Naive thymus-derived CD4-positive, alpha-beta T cell (primary cell): ENCODE measurements around the gene TSPAN9. TPM values are rescaled to one million over a fixed set of nuclear protein-coding genes. Genes with fewer than 3 reads are reported as not detected.

Source experiments
- ATAC-seq: fragments of 150-1000 bp; cut with Tn5 transposase; 2 replicates; pipeline ENCODE4 v1.10.0; 2021; ENCODE audit warnings: mild to moderate bottlenecking, moderate library complexity
- CTCF ChIA-PET: fragments of 350-600 bp; sonication (Branson Sonifier 250); formaldehyde crosslinking; loops from one replicate; lab custom pipeline; 2021; ENCODE audit warnings: antibody characterized with exemption; lab: Charles Lee
- POLR2A ChIA-PET: fragments of 350-600 bp; sonication (Branson Sonifier 250); formaldehyde crosslinking; loops from one replicate; lab custom pipeline; 2021; ENCODE audit warnings: antibody characterized with exemption, inconsistent platforms; lab: Charles Lee
- DNase-seq, 9 donors: peaks; one replicate each; pipeline versions ENCODE4 v3.0.0 to v3.0.0-alpha.2; 2020 to 2022; ENCODE audit warnings: mixed read lengths in 1 of 9
- H3K27ac ChIP-seq: one replicate; pipeline ENCODE4 v1.7.0; 2013; ENCODE audit warnings: mild to moderate bottlenecking, low read depth, low read length, moderate library complexity
- H3K27me3 ChIP-seq, 2 donors: one replicate each; pipeline ENCODE4 v1.7.0; 2013; ENCODE audit warnings: low read length in 2 of 2, mild to moderate bottlenecking in 2 of 2, moderate library complexity in 2 of 2; ENCODE audit not compliant: control insufficient read depth in 2 of 2, insufficient read depth in 2 of 2
- H3K36me3 ChIP-seq, 3 experiments: 1 replicate in 2 of 3; 2 replicates in 1 of 3; pipeline ENCODE4 v1.7.0; 2013; ENCODE audit warnings: low read length in 3 of 3, mild to moderate bottlenecking in 3 of 3, moderate library complexity in 1 of 3; ENCODE audit not compliant: insufficient read depth in 3 of 3, control insufficient read depth in 2 of 3
- H3K4me1 ChIP-seq, 2 donors: one replicate each; pipeline ENCODE4 v1.7.0; 2013; ENCODE audit warnings: low read length in 2 of 2, mild to moderate bottlenecking in 2 of 2, moderate library complexity in 1 of 2; ENCODE audit not compliant: control insufficient read depth in 2 of 2, insufficient read depth in 2 of 2
- H3K4me3 ChIP-seq: 2 replicates; pipeline ENCODE4 v1.7.0; 2013; ENCODE audit warnings: mild to moderate bottlenecking, low read length
- H3K9me3 ChIP-seq, 3 experiments: 1 replicate in 2 of 3; 2 replicates in 1 of 3; pipeline ENCODE4 v1.7.0; 2013; ENCODE audit warnings: low read length in 3 of 3; ENCODE audit not compliant: control insufficient read depth in 2 of 3
- H3K27ac Mint-ChIP-seq, 9 donors: one replicate each; pipeline ENCODE4 v1.8.0; 2020 to 2022; ENCODE audit warnings: mixed read lengths in 9 of 9, mild to moderate bottlenecking in 8 of 9, moderate library complexity in 5 of 9, inconsistent platforms in 2 of 9
- H3K27me3 Mint-ChIP-seq, 5 donors: one replicate each; pipeline ENCODE4 v1.8.0; 2021 to 2022; ENCODE audit warnings: mixed read lengths in 5 of 5, mild to moderate bottlenecking in 1 of 5
- H3K36me3 Mint-ChIP-seq, 5 donors: one replicate each; pipeline ENCODE4 v1.8.0; 2020 to 2022; ENCODE audit warnings: mixed read lengths in 5 of 5, mild to moderate bottlenecking in 3 of 5, inconsistent platforms in 1 of 5
- H3K4me1 Mint-ChIP-seq, 7 donors: one replicate each; pipeline ENCODE4 v1.8.0; 2020 to 2022; ENCODE audit warnings: mixed read lengths in 7 of 7, mild to moderate bottlenecking in 3 of 7, inconsistent platforms in 1 of 7
- H3K4me3 Mint-ChIP-seq, 10 donors: one replicate each; pipeline ENCODE4 v1.8.0; 2020 to 2022; ENCODE audit warnings: mild to moderate bottlenecking in 10 of 10, mixed read lengths in 10 of 10, moderate library complexity in 6 of 10, inconsistent platforms in 2 of 10
- H3K9me3 Mint-ChIP-seq, 11 donors: one replicate each; pipeline ENCODE4 v1.8.0; 2020 to 2022; ENCODE audit warnings: mixed read lengths in 11 of 11, mild to moderate bottlenecking in 4 of 11, inconsistent platforms in 1 of 11, moderate library complexity in 1 of 11
- intact Hi-C, 2 donors: fragments of 100-400 bp; cut with micrococcal nuclease; formaldehyde crosslinking; loops; one replicate each; pipeline ENCODE4 v1.15.1; 2023
- polyA plus RNA-seq, 2 donors: library from polyadenylated mRNA; unstranded; fragments of 300-500 nt; fragmentation: Illumina TruSeq; gene quantifications; one replicate each; pipeline ENCODE4 v1.2.3, GENCODE V29; 2021
- total RNA-seq, 6 experiments: library from RNA in 5 of 6; stranded (reverse) in 5 of 6; gene quantifications; 1 replicate in 5 of 6; 2 replicates in 1 of 6; pipeline ENCODE4 v1.2.3 and lab custom pipeline; 2021 to 2026

TSPAN9 gene
- total and polyA plus RNA-seq, 7 experiments from 2014 or later: 0.20 to 1.8 (median 1.1) TPM; not detected in 1

DNA sequence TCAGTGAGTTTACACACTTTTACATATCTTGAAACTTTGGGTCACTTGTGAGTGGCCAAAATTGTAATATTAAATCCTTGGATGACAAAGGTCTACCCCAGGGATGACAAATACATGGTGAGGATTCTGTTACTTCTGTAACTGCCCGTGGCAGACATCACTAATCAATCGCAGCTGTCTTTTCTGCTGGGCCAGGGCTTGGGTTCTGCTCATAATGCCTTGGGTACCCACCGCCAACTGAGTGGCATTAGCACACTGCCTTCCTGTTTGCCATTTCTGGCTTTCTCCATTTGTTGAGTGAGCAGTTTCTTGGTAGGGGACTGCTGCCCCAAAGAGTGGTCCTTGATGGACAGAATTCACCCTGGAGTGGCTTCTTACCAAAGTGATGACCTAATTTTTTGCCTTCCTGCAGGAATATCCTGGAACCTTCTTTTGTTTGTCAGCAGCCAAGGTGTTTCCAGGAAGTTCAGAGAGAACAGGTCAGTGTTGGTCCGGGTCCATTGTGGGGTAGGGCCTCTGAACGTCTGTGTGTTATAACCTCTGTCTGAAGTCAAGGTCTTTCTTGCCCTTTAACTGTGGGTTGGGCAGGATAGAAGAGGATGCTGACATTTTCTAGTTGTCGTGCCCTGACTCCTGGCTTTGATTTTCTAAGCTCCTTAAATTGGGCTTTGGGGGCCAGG lies 6.2 kb downstream of the TSPAN9 start:
- Mint-ChIP-seq H3K36me3 (no peaks in the 10 kb centered on the region), H3K27ac (no peak overlapping the region), H3K4me1 (peaks cover 0 to 10% (median 1%) of the 10 kb centered on the region in 7 donors), H3K27me3 (peaks cover 0 to 12% (median 0%) of the 10 kb centered on the region in 5 donors), H3K9me3 (peaks cover 0 to 3% (median 0%) of the 10 kb centered on the region in 11 donors), H3K4me3 (no peak overlapping the region)
- DNase-seq: no peak
- ATAC-seq: no peak
- H3K36me3 ChIP-seq: no peaks in the 10 kb centered on the region
- ChIA-PET POLR2A (interaction anchor here (0.6 kb wide), 1 partner anchor 700 kb away, joined by 3 read pairs; no protein-coding TSS in a partner anchor), CTCF (no interaction called here)
- no peak overlapping the region for H3K27ac ChIP-seq
- no peak overlapping the region for H3K4me3 ChIP-seq
- intact Hi-C loops: no loop called here
- H3K27me3 ChIP-seq: no peaks in the 10 kb centered on the region
- H3K4me1 ChIP-seq: no peaks in the 10 kb centered on the region
- H3K9me3 ChIP-seq: no peaks in the 10 kb centered on the region

GRCh38 chr12:3083921-3084347 lies 6.8 kb downstream of the TSPAN9 start:
- Mint-ChIP-seq H3K9me3 (peaks cover 0 to 3% (median 0%) of the 10 kb centered on the region in 11 donors), H3K4me1 (peaks cover 0 to 9% (median 4%) of the 10 kb centered on the region in 7 donors), H3K27me3 (peaks cover 0 to 9% (median 0%) of the 10 kb centered on the region in 5 donors), H3K36me3 (no peaks in the 10 kb centered on the region), H3K27ac (no peak overlapping the region), H3K4me3 (no peak overlapping the region)
- H3K4me1 ChIP-seq: no peaks in the 10 kb centered on the region
- no peak overlapping the region for H3K27ac ChIP-seq
- ATAC-seq (no peak), DNase-seq (no peak)
- no peaks in the 10 kb centered on the region for H3K9me3 ChIP-seq
- intact Hi-C loops: no loop called here
- POLR2A ChIA-PET: interaction anchor here (0.6 kb wide), 1 partner anchor 700 kb away, joined by 3 read pairs; no protein-coding TSS in a partner anchor
- CTCF ChIA-PET: no interaction called here
- H3K4me3 ChIP-seq: no peak overlapping the region
- no peaks in the 10 kb centered on the region for H3K36me3 ChIP-seq
- H3K27me3 ChIP-seq: no peaks in the 10 kb centered on the region

DNA sequence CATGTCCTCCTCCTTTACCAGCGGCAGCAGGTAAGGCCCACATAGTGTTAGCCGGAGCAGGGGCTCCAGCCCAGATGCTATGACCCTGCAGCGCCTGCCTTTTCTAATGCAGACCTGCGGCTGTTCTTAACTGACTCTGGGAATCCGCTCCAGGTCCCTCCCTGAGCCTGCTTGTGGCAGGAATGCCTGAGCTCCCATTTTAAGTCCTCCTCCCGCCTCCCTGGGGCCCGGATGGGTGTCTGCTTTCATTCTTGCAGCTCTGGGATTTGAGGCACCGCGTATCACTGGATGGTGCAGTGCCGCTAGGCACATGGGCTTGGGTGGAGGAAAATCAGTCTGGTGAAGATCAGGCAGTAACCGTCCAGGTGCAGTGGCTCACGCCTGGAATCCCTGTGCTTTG lies 7.6 kb downstream of the TSPAN9 start:
- Mint-ChIP-seq H3K27me3 (peaks cover 0 to 7% (median 0%) of the 10 kb centered on the region in 5 donors), H3K4me3 (no peak overlapping the region), H3K9me3 (peaks cover 0 to 3% (median 0%) of the 10 kb centered on the region in 11 donors), H3K4me1 (peaks cover 0 to 9% (median 4%) of the 10 kb centered on the region in 7 donors), H3K27ac (no peak overlapping the region), H3K36me3 (no peaks in the 10 kb centered on the region)
- no peak for DNase-seq
- ChIA-PET POLR2A (no interaction called here), CTCF (interaction anchor here (0.6 kb wide), 1 partner anchor 716 kb away, joined by 5 read pairs; no protein-coding TSS in a partner anchor)
- H3K27ac ChIP-seq: no peak overlapping the region
- intact Hi-C loops: no loop called here
- no peaks in the 10 kb centered on the region for H3K9me3 ChIP-seq
- H3K27me3 ChIP-seq: no peaks in the 10 kb centered on the region
- H3K4me1 ChIP-seq: no peaks in the 10 kb centered on the region
- H3K4me3 ChIP-seq: no peak overlapping the region
- ATAC-seq: no peak
- H3K36me3 ChIP-seq: no peaks in the 10 kb centered on the region

- no peaks in the 10 kb centered on the region for H3K27me3 ChIP-seq
- H3K27ac ChIP-seq: no peak overlapping the region
- ATAC-seq (no peak), DNase-seq (peak in 1 of 9 donors; percentile 7)
- ChIA-PET POLR2A (no interaction called here), CTCF (interaction anchor here (0.6 kb wide), 1 partner anchor 715 kb away, joined by 5 read pairs; no protein-coding TSS in a partner anchor)
- intact Hi-C loops: no loop called here
- H3K4me3 ChIP-seq: no peak overlapping the region
- H3K27me3 Mint-ChIP-seq: peaks cover 0 to 5% (median 0%) of the 10 kb centered on the region in 5 donors
- H3K4me1 Mint-ChIP-seq: peaks cover 0 to 9% (median 4%) of the 10 kb centered on the region in 7 donors
- no peaks in the 10 kb centered on the region for H3K36me3 ChIP-seq
- H3K4me3 Mint-ChIP-seq: no peak overlapping the region
- peak overlapping the region in 1 of 9 donors; percentile 8 for H3K27ac Mint-ChIP-seq
- no peaks in the 10 kb centered on the region for H3K4me1 ChIP-seq
- no peaks in the 10 kb centered on the region for H3K9me3 ChIP-seq
- H3K9me3 Mint-ChIP-seq: peaks cover 0 to 3% (median 0%) of the 10 kb centered on the region in 11 donors
- H3K36me3 Mint-ChIP-seq: no peaks in the 10 kb centered on the region
Observed at GRCh38 chr12:3085341-3086139, 8.4 kb downstream of the TSPAN9 start.

DNA sequence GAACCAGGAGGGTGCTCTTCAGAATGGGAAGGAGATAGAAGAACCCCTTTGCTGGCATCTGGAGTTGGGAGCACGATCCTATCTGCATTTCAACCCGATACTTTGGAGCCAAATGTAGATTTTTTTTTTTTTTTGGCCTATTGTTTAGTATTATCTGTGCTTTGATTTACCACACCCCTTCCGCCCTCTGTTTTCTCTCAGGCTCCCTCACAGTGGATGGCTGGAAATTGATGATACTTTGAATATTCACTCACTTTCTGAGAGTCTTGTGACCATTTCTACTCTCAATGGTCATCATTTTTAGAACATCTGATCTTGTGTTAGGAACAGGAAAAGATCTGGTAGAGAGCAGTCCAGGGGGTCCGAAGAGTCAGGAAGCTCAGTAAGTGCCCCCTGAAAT lies 9.0 kb downstream of the TSPAN9 start:
- Mint-ChIP-seq H3K9me3 (peaks cover 0 to 3% (median 0%) of the 10 kb centered on the region in 11 donors), H3K4me1 (peaks cover 0 to 9% (median 4%) of the 10 kb centered on the region in 7 donors), H3K36me3 (no peaks in the 10 kb centered on the region), H3K27ac (no peak overlapping the region), H3K4me3 (no peak overlapping the region), H3K27me3 (peaks cover 0 to 4% (median 0%) of the 10 kb centered on the region in 5 donors)
- H3K27me3 ChIP-seq: no peaks in the 10 kb centered on the region
- no peaks in the 10 kb centered on the region for H3K36me3 ChIP-seq
- DNase-seq (no peak), ATAC-seq (no peak)
- intact Hi-C loops: no loop called here
- H3K27ac ChIP-seq: no peak overlapping the region
- POLR2A ChIA-PET: no interaction called here
- no peaks in the 10 kb centered on the region for H3K9me3 ChIP-seq
- CTCF ChIA-PET: no interaction called here
- no peaks in the 10 kb centered on the region for H3K4me1 ChIP-seq
- H3K4me3 ChIP-seq: no peak overlapping the region

- Mint-ChIP-seq H3K9me3 (peaks cover 0 to 3% (median 0%) of the 10 kb centered on the region in 11 donors), H3K27ac (no peak overlapping the region), H3K4me1 (peaks cover 0 to 9% (median 4%) of the 10 kb centered on the region in 7 donors), H3K36me3 (no peaks in the 10 kb centered on the region), H3K27me3 (peaks cover 0 to 3% (median 0%) of the 10 kb centered on the region in 5 donors), H3K4me3 (no peak overlapping the region)
- DNase-seq: no peak
- Histone ChIP-seq H3K27me3 (no peaks in the 10 kb centered on the region), H3K4me3 (no peak overlapping the region), H3K4me1 (no peaks in the 10 kb centered on the region), H3K36me3 (no peaks in the 10 kb centered on the region), H3K9me3 (no peaks in the 10 kb centered on the region), H3K27ac (no peak overlapping the region)
- ChIA-PET POLR2A (no interaction called here), CTCF (no interaction called here)
- intact Hi-C loops: no loop called here
- no peak for ATAC-seq
Observed at GRCh38 chr12:3086729-3087323, 9.6 kb downstream of the TSPAN9 start.
